Measurements from ENCODE around the gene WARS2.

DNA sequence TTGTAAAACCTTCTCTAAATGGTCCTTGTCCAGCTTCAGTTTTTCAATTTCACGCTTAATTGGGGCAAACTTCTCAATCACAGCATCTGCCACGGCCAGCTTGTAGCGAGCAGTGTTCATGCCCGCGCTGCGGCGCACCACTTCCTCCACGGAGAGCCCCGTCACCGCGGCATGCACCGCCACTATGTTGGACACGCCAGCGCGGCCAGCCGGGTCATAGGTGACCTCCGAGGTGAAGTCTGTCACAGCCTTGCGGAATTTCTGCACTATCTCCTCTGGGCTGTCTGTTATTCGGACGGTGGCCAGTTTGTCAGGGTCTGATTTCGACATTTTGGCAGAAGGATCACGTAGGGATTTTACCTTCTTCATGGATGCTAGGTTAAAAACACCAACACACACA, 107.5 kb downstream of the WARS2 start:
- TF ChIP-seq GATA1 (IDR thresholded peaks at IDR 0.05; ENCODE audit: low read depth, low read length) (no peak), POLR2A (IDR thresholded peaks at IDR 0.05; ENCODE audit: low read length) (no peak)

Measured in erythroblast (primary cell).